A549 (cell line): ENCODE measurements around the gene ZNF583. TPM values are rescaled to one million over a fixed set of nuclear protein-coding genes. Genes with fewer than 3 reads are reported as not detected.
A peak's percentile ranks its signal among the peaks of the same experiment; 100 is the strongest.

Source experiments
- ATAC-seq, 2 experiments: fragments of 200-7000 bp in 1 of 2; fragments of >200 bp in 1 of 2; cut with Nextera tagmentation in 1 of 2; cut with Tn5 transposase in 1 of 2; 3 replicates each; pipeline versions ENCODE4 v1.8.0 to v1.9.1; 2018 to 2020; ENCODE audit warnings: mild to moderate bottlenecking in 1 of 2, moderate library complexity in 1 of 2
- CTCF ChIA-PET: fragments of 300-600 bp; sonication (Branson Sonifier 250); formaldehyde crosslinking; extraction: SDS; loops from one replicate; lab custom pipeline; 2021; ENCODE audit warnings: antibody characterized with exemption, inconsistent platforms; lab: Yijun Ruan, JAX
- POLR2A ChIA-PET: fragments of 350-600 bp; formaldehyde crosslinking; extraction: SDS; loops from one replicate; lab custom pipeline; 2021; ENCODE audit warnings: antibody characterized with exemption, inconsistent platforms; lab: Yijun Ruan, JAX
- DNase-seq, 2 experiments: peaks; one replicate each; pipeline versions ENCODE4 v3.0.0 to v3.0.0-alpha.2; 2011 to 2016; ENCODE audit warnings: low read depth in 1 of 2, low spot score in 1 of 2
- FAIRE-seq: peaks from 2 replicates; lab custom pipeline; 2011; peaks lifted over from hg19 to GRCh38; lab: Jason Lieb, UNC
- H3K27ac ChIP-seq, 2 experiments: fragments of >200 bp; sonication (Bioruptor Twin); formaldehyde crosslinking; 3 replicates each; pipeline ENCODE4 v1.5.1; 2016 to 2017
- H3K4me1 ChIP-seq: fragments of >200 bp; sonication (Bioruptor Twin); formaldehyde crosslinking; 3 replicates; pipeline ENCODE4 v1.6.1; 2016
- H3K4me2 ChIP-seq: fragments of >200 bp; sonication (Bioruptor Twin); formaldehyde crosslinking; 3 replicates; pipeline ENCODE4 v1.6.1; 2016
- H3K4me3 ChIP-seq: fragments of >200 bp; sonication (Bioruptor Twin); formaldehyde crosslinking; 3 replicates; pipeline ENCODE4 v1.5.1; 2016
- H3K9me3 ChIP-seq: fragments of >200 bp; sonication (Bioruptor Twin); formaldehyde crosslinking; 3 replicates; pipeline ENCODE4 v1.6.1; 2016
- CBX8 ChIP-seq: fragments of 200-600 bp; sonication (generic); IDR thresholded peaks from 2 replicates; pipeline ENCODE4 v1.6.1; 2016
- HDAC2 ChIP-seq: fragments of 200-600 bp; sonication (generic); IDR thresholded peaks from 2 replicates; pipeline ENCODE4 v1.6.1; 2016
- HEYL ChIP-seq: fragments of 250-450 bp; sonication (Bioruptor Pico); IDR thresholded peaks from 2 replicates; pipeline ENCODE4 v1.8.0; 2021; ENCODE audit warnings: mild to moderate bottlenecking, moderate library complexity
- HOXB13 ChIP-seq: fragments of 250-450 bp; sonication (Bioruptor Pico); IDR thresholded peaks from 2 replicates; pipeline ENCODE4 v1.5.0; 2020; ENCODE audit warnings: low read depth, mild to moderate bottlenecking, moderate library complexity
- KDM1A ChIP-seq: fragments of 200-600 bp; sonication (generic); IDR thresholded peaks from 2 replicates; pipeline ENCODE4 v1.6.1; 2016; ENCODE audit warnings: low read depth, mild to moderate bottlenecking
- MAX ChIP-seq: IDR thresholded peaks from 2 replicates; pipeline ENCODE4 v1.6.1; 2012
- MAZ ChIP-seq: fragments of 150-350 bp; IDR thresholded peaks from 2 replicates; pipeline ENCODE4 v1.6.1; 2014; ENCODE audit warnings: antibody characterized with exemption, low read depth, low read length, borderline replicate concordance
- MYC ChIP-seq: IDR thresholded peaks from 2 replicates; pipeline ENCODE4 v1.6.1; 2012; ENCODE audit warnings: mild to moderate bottlenecking, inconsistent platforms, low read length, improper control_type of control experiment, borderline replicate concordance
- NFE2L2 ChIP-seq: fragments of 150-350 bp; conservative IDR thresholded peaks from 2 replicates; pipeline ENCODE4 v1.6.1; 2014; ENCODE audit warnings: low read length
- PBX3 ChIP-seq: IDR thresholded peaks from 2 replicates; pipeline ENCODE4 v1.6.1; 2012
- RAD21 ChIP-seq, 2 experiments: fragments of >200 bp in 1 of 2; sonication (Bioruptor Twin) in 1 of 2; formaldehyde crosslinking in 1 of 2; IDR thresholded peaks in 1 of 2; conservative IDR thresholded peaks in 1 of 2; 2 replicates in 1 of 2; 3 replicates in 1 of 2; pipeline ENCODE4 v1.6.1; 2012 to 2018; ENCODE audit warnings: inconsistent platforms in 1 of 2
- USF2 ChIP-seq: fragments of 450-650 bp; IDR thresholded peaks from 2 replicates; pipeline ENCODE4 v1.6.1; 2014; ENCODE audit warnings: antibody characterized with exemption
- ZFP36 ChIP-seq: fragments of 450-650 bp; IDR thresholded peaks from 2 replicates; pipeline ENCODE4 v1.6.1; 2014; ENCODE audit warnings: borderline replicate concordance; ENCODE audit not compliant: partially characterized antibody
- WGBS: methylation state at CpG from one replicate; pipeline ENCODE4 v1.1.6; 2017; ENCODE audit errors: missing lambda C conversion rate; 5-methylcytosine and 5-hydroxymethylcytosine counted together
- polyA plus RNA-seq, 4 experiments: library from polyadenylated mRNA; depleted of rRNA in 3 of 4; stranded (reverse); fragments of >200 nt; fragmentation: RNase III in 1 of 4; extraction: RNeasy Plus Mini Kit Qiagen cat#74134 plus additional on column Dnase treatment in 1 of 4; gene quantifications; 2 replicates in 3 of 4; 3 replicates in 1 of 4; pipeline ENCODE4 v1.2.3, GENCODE V29; 2011 to 2017
- TF ChIP-seq, protein P1 (sequence below): fragments of 200-600 bp; sonication (generic); IDR thresholded peaks from 2 replicates; pipeline ENCODE4 v1.6.1; 2016; ENCODE audit warnings: antibody characterized with exemption, mild to moderate bottlenecking, moderate library complexity
- TF ChIP-seq, protein P2 (sequence below): IDR thresholded peaks from 2 replicates; pipeline ENCODE4 v1.6.1; 2012; ENCODE audit warnings: low read depth, borderline replicate concordance

The ZNF583 gene
- polyA plus RNA-seq, 2 of the 4 experiments (the other 2 are of a cell fraction): 2.9 to 4.8 TPM

GRCh38 chr19:56400485-56400884, 3.6 kb upstream of the ZNF583 start:
- WGBS: 51% methylated on average over 4 of the region's 4 CpGs
- ChIA-PET POLR2A (no interaction called here), CTCF (no interaction called here)
- H3K4me1 ChIP-seq: no peaks in the 10 kb centered on the region
- no peak for FAIRE-seq
- ATAC-seq: no peak
- TF ChIP-seq MYC: no peak
- no peak for TF ChIP-seq USF2
- TF ChIP-seq HEYL (CRISPR knock-in tag): no peak
- no peak for TF ChIP-seq MAZ
- TF ChIP-seq HDAC2: no peak
- TF ChIP-seq HOXB13 (CRISPR knock-in tag): no peak
- TF ChIP-seq RAD21 (conservative IDR thresholded peaks at IDR 0.05 in 1 of 2, IDR thresholded peaks at IDR 0.05 in 1 of 2): no peak
- TF ChIP-seq NFE2L2: no peak
- TF ChIP-seq ZFP36: no peak
- TF ChIP-seq KDM1A: no peak
- TF ChIP-seq, protein P1, sequence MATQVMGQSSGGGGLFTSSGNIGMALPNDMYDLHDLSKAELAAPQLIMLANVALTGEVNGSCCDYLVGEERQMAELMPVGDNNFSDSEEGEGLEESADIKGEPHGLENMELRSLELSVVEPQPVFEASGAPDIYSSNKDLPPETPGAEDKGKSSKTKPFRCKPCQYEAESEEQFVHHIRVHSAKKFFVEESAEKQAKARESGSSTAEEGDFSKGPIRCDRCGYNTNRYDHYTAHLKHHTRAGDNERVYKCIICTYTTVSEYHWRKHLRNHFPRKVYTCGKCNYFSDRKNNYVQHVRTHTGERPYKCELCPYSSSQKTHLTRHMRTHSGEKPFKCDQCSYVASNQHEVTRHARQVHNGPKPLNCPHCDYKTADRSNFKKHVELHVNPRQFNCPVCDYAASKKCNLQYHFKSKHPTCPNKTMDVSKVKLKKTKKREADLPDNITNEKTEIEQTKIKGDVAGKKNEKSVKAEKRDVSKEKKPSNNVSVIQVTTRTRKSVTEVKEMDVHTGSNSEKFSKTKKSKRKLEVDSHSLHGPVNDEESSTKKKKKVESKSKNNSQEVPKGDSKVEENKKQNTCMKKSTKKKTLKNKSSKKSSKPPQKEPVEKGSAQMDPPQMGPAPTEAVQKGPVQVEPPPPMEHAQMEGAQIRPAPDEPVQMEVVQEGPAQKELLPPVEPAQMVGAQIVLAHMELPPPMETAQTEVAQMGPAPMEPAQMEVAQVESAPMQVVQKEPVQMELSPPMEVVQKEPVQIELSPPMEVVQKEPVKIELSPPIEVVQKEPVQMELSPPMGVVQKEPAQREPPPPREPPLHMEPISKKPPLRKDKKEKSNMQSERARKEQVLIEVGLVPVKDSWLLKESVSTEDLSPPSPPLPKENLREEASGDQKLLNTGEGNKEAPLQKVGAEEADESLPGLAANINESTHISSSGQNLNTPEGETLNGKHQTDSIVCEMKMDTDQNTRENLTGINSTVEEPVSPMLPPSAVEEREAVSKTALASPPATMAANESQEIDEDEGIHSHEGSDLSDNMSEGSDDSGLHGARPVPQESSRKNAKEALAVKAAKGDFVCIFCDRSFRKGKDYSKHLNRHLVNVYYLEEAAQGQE: no peak
- no peak for TF ChIP-seq PBX3
- TF ChIP-seq, protein P2, sequence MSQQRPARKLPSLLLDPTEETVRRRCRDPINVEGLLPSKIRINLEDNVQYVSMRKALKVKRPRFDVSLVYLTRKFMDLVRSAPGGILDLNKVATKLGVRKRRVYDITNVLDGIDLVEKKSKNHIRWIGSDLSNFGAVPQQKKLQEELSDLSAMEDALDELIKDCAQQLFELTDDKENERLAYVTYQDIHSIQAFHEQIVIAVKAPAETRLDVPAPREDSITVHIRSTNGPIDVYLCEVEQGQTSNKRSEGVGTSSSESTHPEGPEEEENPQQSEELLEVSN: no peak
- peaks cover 84% of the 10 kb centered on the region for H3K9me3 ChIP-seq
- DNase-seq: no peak
- no peak overlapping the region for H3K4me3 ChIP-seq
- H3K4me2 ChIP-seq: no peak overlapping the region
- no peak overlapping the region for H3K27ac ChIP-seq

GRCh38 chr19:56403261-56403660, 871 bp upstream of the ZNF583 start:
- WGBS: 55% methylated on average over 9 of the region's 9 CpGs
- DNase-seq (no peak), FAIRE-seq (no peak), ATAC-seq (no peak)
- peak overlapping the region; percentile 70 for H3K4me2 ChIP-seq
- peak overlapping the region; percentile 90 to 94; a peak in 5 of 6 replicates for H3K27ac ChIP-seq
- peak overlapping the region; percentile 65 for H3K4me3 ChIP-seq
- H3K9me3 ChIP-seq: peaks cover 90% of the 10 kb centered on the region
- H3K4me1 ChIP-seq: no peaks in the 10 kb centered on the region
- POLR2A ChIA-PET: no interaction called here
- TF ChIP-seq HDAC2 (no peak), CBX8 (no peak)
- CTCF ChIA-PET: interaction anchor here (3.5 kb wide), 1 partner anchor 11 kb away, joined by 18 read pairs; the partner anchor contains the start of gene ZNF582

DNA sequence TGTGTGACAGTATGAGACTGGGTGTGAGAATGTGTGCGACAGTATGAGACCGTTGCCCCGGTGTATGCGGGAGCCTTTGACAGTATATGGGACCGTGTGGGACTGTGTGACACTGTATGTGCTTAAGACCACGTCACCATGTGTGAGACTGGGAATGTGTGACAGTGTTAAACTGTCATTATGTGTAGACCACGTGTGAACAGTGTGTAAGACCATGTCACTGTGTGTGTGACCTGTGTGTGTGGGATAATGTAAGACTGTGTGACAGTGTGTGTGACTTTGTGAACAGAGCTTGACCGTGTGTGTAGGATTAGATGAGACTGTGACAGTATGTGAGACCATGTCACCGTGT, 549 bp downstream of the ZNF583 start:
- no peak for TF ChIP-seq KDM1A
- TF ChIP-seq MAX: peak; percentile 40; the same call in 1 of the 2 replicates
- Histone ChIP-seq H3K9me3 (peaks cover 89% of the 10 kb centered on the region), H3K4me1 (no peaks in the 10 kb centered on the region), H3K4me2 (peak overlapping the region; percentile 70), H3K4me3 (peak overlapping the region; percentile 65), H3K27ac (peak overlapping the region; percentile 90 to 94; a peak in 5 of 6 replicates)
- ChIA-PET POLR2A (no interaction called here), CTCF (interaction anchor here (1.5 kb wide), 1 partner anchor 11 kb away, joined by 6 read pairs; the partner anchor contains the start of gene ZNF582)
- DNase-seq (no peak), ATAC-seq (peak in 1 of 2 experiments; percentile 19; a peak in 1 of 6 replicates), FAIRE-seq (no peak)
- WGBS: 78% methylated on average over 9 of the region's 9 CpGs
